Gastroesophageal sphincter (tissue), 4 donors: ENCODE results near the gene ISL1. TPM values are rescaled to one million over a fixed set of nuclear protein-coding genes. Genes with fewer than 3 reads are reported as not detected.

Experiments
- ATAC-seq: fragments of 150-250 bp; one replicate; pipeline ENCODE4 v1.9.1; 2016; ENCODE audit warnings: mild to moderate bottlenecking, moderate library complexity
- H3K27ac ChIP-seq, 4 donors: fragments of 200-600 bp; sonication (generic) in 3 of 4; 1 replicate in 3 of 4; 2 replicates in 1 of 4; pipeline ENCODE4 v1.5.1; 2016 to 2019
- H3K27me3 ChIP-seq: fragments of 200-600 bp; sonication (generic); one replicate; pipeline ENCODE4 v1.5.1; 2019
- H3K36me3 ChIP-seq, 2 donors: fragments of 200-600 bp; sonication (generic); one replicate each; pipeline ENCODE4 v1.5.1; 2019; ENCODE audit warnings: control low read depth in 1 of 2
- H3K4me1 ChIP-seq, 3 donors: fragments of 200-600 bp; sonication (generic); 1 replicate in 2 of 3; 2 replicates in 1 of 3; pipeline ENCODE4 v1.5.1; 2016 to 2019; ENCODE audit warnings: control low read depth in 2 of 3
- H3K4me3 ChIP-seq, 2 donors: fragments of 200-600 bp; sonication (generic); one replicate each; pipeline ENCODE4 v1.5.1; 2019; ENCODE audit warnings: mild to moderate bottlenecking in 1 of 2, moderate library complexity in 1 of 2
- H3K9me3 ChIP-seq, 3 donors: fragments of 200-600 bp; sonication (generic); one replicate each; pipeline ENCODE4 v1.5.1; 2017 to 2019; ENCODE audit warnings: control low read depth in 2 of 3
- CTCF ChIP-seq, 4 experiments: fragments of 200-600 bp in 2 of 4; fragments of 450-650 bp in 2 of 4; sonication (generic) in 1 of 4; IDR thresholded peaks; one replicate each; pipeline ENCODE4 v1.5.1; 2017 to 2019; ENCODE audit warnings: antibody characterized with exemption in 4 of 4, mild to moderate bottlenecking in 2 of 4, moderate library complexity in 2 of 4
- EP300 ChIP-seq: sonication (generic); formaldehyde crosslinking; IDR thresholded peaks from one replicate; pipeline ENCODE4 v1.6.1; 2017; ENCODE audit warnings: antibody characterized with exemption, mild to moderate bottlenecking
- POLR2A ChIP-seq, 2 donors: fragments of 450-650 bp; IDR thresholded peaks; one replicate each; pipeline ENCODE4 v1.6.1; 2017; ENCODE audit warnings: antibody characterized with exemption in 2 of 2, mild to moderate bottlenecking in 2 of 2, moderate library complexity in 1 of 2
- POLR2AphosphoS5 ChIP-seq: sonication (generic); formaldehyde crosslinking; IDR thresholded peaks from one replicate; pipeline ENCODE4 v1.6.1; 2017; ENCODE audit warnings: antibody characterized with exemption
- WGBS, 2 donors: methylation state at CpG; one replicate each; pipeline ENCODE4 v1.1.5; 2018; ENCODE audit warnings: low coverage in 1 of 2; 5-methylcytosine and 5-hydroxymethylcytosine counted together
- total RNA-seq, 4 donors: library from RNA; depleted of rRNA; stranded (reverse); fragments of >200 nt; gene quantifications; one replicate each; pipeline ENCODE4 v1.1.0, GENCODE V29; 2016

The ISL1 gene
- total RNA-seq, 4 donors from 2014 or later: 17.6 to 21.3 TPM; not detected in 2

DNA sequence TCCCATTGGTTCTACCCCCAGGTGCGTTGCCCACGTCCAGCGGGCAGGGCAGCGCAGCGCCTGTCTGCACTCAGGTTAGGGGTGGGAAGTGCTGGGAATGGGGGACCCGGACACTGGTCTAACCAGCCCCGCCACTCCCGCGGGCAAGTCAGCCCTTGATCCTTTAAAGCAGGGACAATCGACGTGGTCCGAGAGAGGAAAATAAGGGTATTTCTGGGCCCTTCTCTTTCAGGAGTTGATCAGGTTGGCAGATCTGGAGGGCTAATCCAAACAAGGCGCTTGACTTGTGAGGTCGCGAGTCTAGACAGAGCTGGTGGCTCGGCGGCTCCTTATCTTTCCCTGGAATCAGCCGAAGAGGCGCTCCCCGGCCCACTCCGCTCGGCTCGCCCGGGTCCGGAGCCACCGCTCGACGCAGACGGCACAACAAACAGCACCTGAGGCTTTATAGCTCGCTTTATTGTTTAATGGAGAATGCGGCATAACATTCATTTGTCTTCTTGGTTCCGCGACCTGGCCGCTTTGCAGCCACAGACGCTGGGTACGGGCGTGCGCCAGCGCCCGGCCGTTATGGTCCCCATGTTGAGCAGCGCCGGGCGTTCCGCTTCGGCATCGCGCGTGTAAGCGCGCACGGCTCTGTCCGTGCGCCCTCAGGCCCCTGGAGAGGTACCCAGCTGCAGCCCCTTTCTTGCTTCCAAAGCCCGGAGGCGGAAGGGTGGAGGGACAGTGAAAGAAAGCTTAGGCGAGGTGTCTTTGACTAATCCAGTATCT lies 15.8 kb downstream of the ISL1 start:
- no peaks in the 10 kb centered on the region for H3K9me3 ChIP-seq
- TF ChIP-seq POLR2AphosphoS5 (no peak), CTCF (IDR thresholded peaks at IDR 0.05) (no peak), POLR2A (IDR thresholded peaks at IDR 0.05) (no peak), EP300 (no peak)
- peaks cover 0 to 9% (median 0%) of the 10 kb centered on the region in 3 donors for H3K4me1 ChIP-seq
- peak overlapping the region in 1 of 2 donors; percentile 16 for H3K4me3 ChIP-seq
- no peaks in the 10 kb centered on the region for H3K36me3 ChIP-seq
- H3K27me3 ChIP-seq: peaks cover 64% of the 10 kb centered on the region
- ATAC-seq: no peak
- 44% methylated on average over 13 of the region's 57 CpGs; no CpG with 5 or more reads in 1 of the 2 donors for WGBS, 2 donors
- no peak overlapping the region for H3K27ac ChIP-seq

GRCh38 chr5:51399643-51400006 lies 16.4 kb downstream of the ISL1 start:
- WGBS, 2 donors: 67% methylated on average over 8 of the region's 10 CpGs; no CpG with 5 or more reads in 1 of the 2 donors
- no peak for TF ChIP-seq CTCF (IDR thresholded peaks at IDR 0.05)
- TF ChIP-seq EP300: no peak
- no peaks in the 10 kb centered on the region for H3K36me3 ChIP-seq
- H3K27me3 ChIP-seq: peaks cover 58% of the 10 kb centered on the region
- ATAC-seq: no peak
- H3K9me3 ChIP-seq: no peaks in the 10 kb centered on the region
- H3K27ac ChIP-seq: no peak overlapping the region
- H3K4me1 ChIP-seq: peaks cover 0 to 9% (median 0%) of the 10 kb centered on the region in 3 donors
- peak overlapping the region in 1 of 2 donors; percentile 16 for H3K4me3 ChIP-seq

GRCh38 chr5:51404255-51404654 lies 21.0 kb downstream of the ISL1 start:
- Histone ChIP-seq H3K27me3 (peaks cover 12% of the 10 kb centered on the region), H3K36me3 (no peaks in the 10 kb centered on the region), H3K27ac (no peak overlapping the region), H3K9me3 (no peaks in the 10 kb centered on the region), H3K4me3 (no peak overlapping the region), H3K4me1 (peaks cover 0 to 3% (median 0%) of the 10 kb centered on the region in 3 donors)
- WGBS, 2 donors: 75 to 85% methylated on average over 1 of the region's 1 CpG
- TF ChIP-seq CTCF (IDR thresholded peaks at IDR 0.05) (no peak), POLR2A (IDR thresholded peaks at IDR 0.05) (no peak), POLR2AphosphoS5 (no peak), EP300 (no peak)
- ATAC-seq: no peak

DNA sequence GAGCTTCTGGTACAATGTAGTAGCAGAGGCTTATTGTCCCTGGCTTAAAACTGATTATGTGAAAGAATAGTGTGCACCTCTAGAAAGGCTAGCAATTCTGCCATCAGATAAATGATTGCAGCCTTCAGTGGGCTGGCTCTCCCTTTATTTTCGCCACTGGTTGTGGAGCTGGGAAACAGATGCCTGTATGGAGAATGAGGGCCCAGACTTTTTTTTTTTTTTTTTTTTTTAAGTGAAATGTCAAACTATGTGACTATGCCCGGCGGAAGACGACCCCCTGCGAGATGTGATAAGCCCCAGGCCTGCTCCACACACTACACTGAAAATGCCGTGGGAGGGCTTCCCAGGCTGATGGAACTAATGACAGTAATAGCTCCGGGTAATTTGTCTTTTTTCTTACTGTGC lies 28.7 kb downstream of the ISL1 start:
- Histone ChIP-seq H3K4me3 (no peak overlapping the region), H3K27ac (no peak overlapping the region), H3K4me1 (no peaks in the 10 kb centered on the region), H3K9me3 (no peaks in the 10 kb centered on the region), H3K27me3 (no peaks in the 10 kb centered on the region), H3K36me3 (no peaks in the 10 kb centered on the region)
- ATAC-seq: no peak
- TF ChIP-seq POLR2A (IDR thresholded peaks at IDR 0.05) (no peak), POLR2AphosphoS5 (no peak), CTCF (IDR thresholded peaks at IDR 0.05) (no peak), EP300 (no peak)
- 17 to 70% methylated on average over 1 to 7 of the region's 7 CpGs for WGBS, 2 donors

- 79% methylated on average over 2 of the region's 2 CpGs; no CpG with 5 or more reads in 1 of the 2 donors for whole genome bisulfite sequencing, 2 donors
- no peak for ATAC-seq
- no peaks in the 10 kb centered on the region for H3K36me3 ChIP-seq
- TF ChIP-seq POLR2A (IDR thresholded peaks at IDR 0.05) (no peak), EP300 (no peak), POLR2AphosphoS5 (no peak), CTCF (IDR thresholded peaks at IDR 0.05) (no peak)
- no peak overlapping the region for H3K4me3 ChIP-seq
- no peaks in the 10 kb centered on the region for H3K4me1 ChIP-seq
- H3K27me3 ChIP-seq: no peaks in the 10 kb centered on the region
- H3K27ac ChIP-seq: no peak overlapping the region
- H3K9me3 ChIP-seq: no peaks in the 10 kb centered on the region
Measured at GRCh38 chr5:51414516-51414915, 31.3 kb downstream of the ISL1 start.
